GM12878 (cell line): ENCODE measurements around the gene OR7G3. TPM values are rescaled to one million over a fixed set of nuclear protein-coding genes. Genes with fewer than 3 reads are reported as not detected.

Experiments
- ATAC-seq: fragments of 200-7000 bp; cut with Tn5 transposase; 3 replicates; pipeline ENCODE4 v1.9.1; 2020; ENCODE audit warnings: mild to moderate bottlenecking, moderate library complexity
- BruUV-seq: library from RNA; stranded (reverse); fragments of 400-500 nt; replicated peaks from 2 replicates; lab custom pipeline; 2021; lab: Mats Ljungman, UMichigan
- CTCF ChIA-PET: fragments of 300-600 bp; sonication (Branson Sonifier 250); formaldehyde crosslinking; extraction: SDS; loops from one replicate; lab custom pipeline; 2021; ENCODE audit warnings: inconsistent platforms; lab: Yijun Ruan, JAX
- POLR2A ChIA-PET: fragments of 350-600 bp; formaldehyde crosslinking; extraction: SDS; loops from one replicate; lab custom pipeline; 2021; ENCODE audit warnings: inconsistent platforms; lab: Charles Lee
- RAD21 ChIA-PET: fragments of 300-600 bp; sonication (Branson Sonifier 250); formaldehyde crosslinking; loops from one replicate; lab custom pipeline; 2023; ENCODE audit warnings: antibody characterized with exemption; ENCODE audit not compliant: unreplicated experiment; lab: Charles Lee
- SMC1A ChIA-PET: fragments of 300-600 bp; sonication (Branson Sonifier 250); formaldehyde crosslinking; loops from one replicate; lab custom pipeline; 2023; ENCODE audit not compliant: unreplicated experiment, uncharacterized antibody; lab: Charles Lee
- DNase-seq: peaks from one replicate; pipeline ENCODE4 v3.0.0-alpha.2; 2011; ENCODE audit warnings: low read depth, low spot score
- FAIRE-seq: peaks from 3 replicates; lab custom pipeline; 2011; peaks lifted over from hg19 to GRCh38; lab: Jason Lieb, UNC
- H2AFZ ChIP-seq: 2 replicates; pipeline ENCODE4 v1.6.0; 2011; ENCODE audit warnings: low read depth, low read length, control low read depth; ENCODE audit not compliant: control insufficient read depth
- H3K27ac ChIP-seq: 2 replicates; pipeline ENCODE4 v1.5.1; 2011; ENCODE audit warnings: control low read depth; ENCODE audit not compliant: control insufficient read depth, insufficient read depth
- H3K27me3 ChIP-seq, 2 experiments: replicated peaks in 1 of 2; 2 replicates each; pipeline versions ENCODE4 v1.6.0 to v1.6.1; 2011; ENCODE audit warnings: low read length in 1 of 2; ENCODE audit not compliant: control insufficient read depth in 2 of 2, insufficient read depth in 2 of 2
- H3K36me3 ChIP-seq, 2 experiments: 2 replicates each; pipeline ENCODE4 v1.5.1; 2011; ENCODE audit warnings: low read length in 1 of 2; ENCODE audit not compliant: control insufficient read depth in 2 of 2, insufficient read depth in 2 of 2
- H3K4me1 ChIP-seq: 2 replicates; pipeline ENCODE4 v1.6.1; 2011; ENCODE audit warnings: mild to moderate bottlenecking, low read length, moderate library complexity, mixed read lengths; ENCODE audit not compliant: control insufficient read depth, insufficient read depth
- H3K4me2 ChIP-seq: 2 replicates; pipeline ENCODE4 v1.6.0; 2011; ENCODE audit warnings: control low read depth; ENCODE audit not compliant: control insufficient read depth, insufficient read depth
- H3K4me3 ChIP-seq: fragments of 200-600 bp; sonication (generic); 2 replicates; pipeline ENCODE4 v1.5.1; 2016
- H3K79me2 ChIP-seq: 2 replicates; pipeline ENCODE4 v1.6.0; 2011; ENCODE audit warnings: low read length; ENCODE audit not compliant: control insufficient read depth, insufficient read depth
- H3K9ac ChIP-seq: 2 replicates; pipeline ENCODE4 v1.8.0; 2011; ENCODE audit warnings: low read length, control low read depth, mixed read lengths; ENCODE audit not compliant: control insufficient read depth, insufficient read depth
- H3K9me3 ChIP-seq: replicated peaks from 3 replicates; pipeline ENCODE4 v1.5.1; 2011; ENCODE audit warnings: mild to moderate bottlenecking, low read length; ENCODE audit not compliant: control insufficient read depth, insufficient read depth
- H4K20me1 ChIP-seq: 2 replicates; pipeline ENCODE4 v1.6.0; 2011; ENCODE audit not compliant: control insufficient read depth, insufficient read depth
- ATF7 ChIP-seq: fragments of 450-650 bp; IDR thresholded peaks from 2 replicates; pipeline ENCODE4 v1.6.1; 2016; ENCODE audit warnings: low read depth, mild to moderate bottlenecking
- CBFB ChIP-seq: IDR thresholded peaks from 2 replicates; pipeline ENCODE4 v1.6.1; 2016; ENCODE audit warnings: antibody characterized with exemption, low read depth
- GATAD2B ChIP-seq: fragments of 450-650 bp; conservative IDR thresholded peaks from 2 replicates; pipeline ENCODE4 v1.6.1; 2017; ENCODE audit warnings: low read depth, mild to moderate bottlenecking, moderate library complexity
- IKZF1 ChIP-seq: fragments of 450-650 bp; conservative IDR thresholded peaks from 2 replicates; pipeline ENCODE4 v1.6.1; 2017; ENCODE audit warnings: antibody characterized with exemption, mild to moderate bottlenecking
- JUND ChIP-seq: IDR thresholded peaks from 2 replicates; pipeline ENCODE4 v1.6.1; 2012; ENCODE audit warnings: low read depth, mild to moderate bottlenecking, low read length, improper control_type of control experiment, moderate library complexity
- NR2C1 ChIP-seq: fragments of 450-650 bp; IDR thresholded peaks from 2 replicates; pipeline ENCODE4 v1.6.1; 2017; ENCODE audit warnings: antibody characterized with exemption, mild to moderate bottlenecking, moderate library complexity
- RFX5 ChIP-seq: IDR thresholded peaks from 2 replicates; pipeline ENCODE4 v1.6.1; 2011; ENCODE audit warnings: low read depth, low read length, improper control_type of control experiment
- STAT1 ChIP-seq: fragments of 450-650 bp; conservative IDR thresholded peaks from 2 replicates; pipeline ENCODE4 v1.6.1; 2014; ENCODE audit warnings: antibody characterized with exemption, mild to moderate bottlenecking
- ZSCAN29 ChIP-seq: fragments of 450-650 bp; IDR thresholded peaks from 2 replicates; pipeline ENCODE4 v1.6.1; 2017; ENCODE audit warnings: mild to moderate bottlenecking, moderate library complexity
- WGBS: methylation state at CpG from one replicate; pipeline ENCODE4 v1.1.6; 2016; ENCODE audit warnings: low lambda C conversion rate; ENCODE audit not compliant: insufficient replicate concordance, insufficient coverage; ENCODE audit errors: missing lambda C conversion rate; 5-methylcytosine and 5-hydroxymethylcytosine counted together
- in situ Hi-C: fragments of 300-500 bp; cut with MboI; formaldehyde crosslinking; loops from 9 replicates; pipeline ENCODE4 v1.14.3; 2018; ENCODE audit warnings: mixed read lengths
- intact Hi-C: fragments of 100-400 bp; cut with micrococcal nuclease; formaldehyde crosslinking; loops from one replicate; pipeline ENCODE4 v1.14.2; 2022; ENCODE audit not compliant: unreplicated experiment
- polyA plus RNA-seq, 11 experiments: library from polyadenylated mRNA; depleted of rRNA in 4 of 11; unstranded in 6 of 11; stranded (reverse) in 5 of 11; fragments of >200 nt; fragmentation: Nextera tagmentation in 4 of 11; fragmentation: Illumina TruSeq in 1 of 11; extraction: Ambion mirVana in 4 of 11; extraction: Trizol in 1 of 11; gene quantifications; 1 replicate in 1 of 11; 2 replicates in 10 of 11; pipeline versions ENCODE4 v1.2.1 to v1.2.3, GENCODE V29; 2011 to 2016; ENCODE audit warnings: inconsistent platforms in 2 of 11, missing spikeins in 2 of 11, low read depth in 1 of 11
- total RNA-seq, 4 experiments: library from RNA; depleted of rRNA in 3 of 4; stranded (reverse); fragments of >200 nt in 3 of 4; fragmentation: Illumina TruSeq in 1 of 4; extraction: Trizol in 1 of 4; gene quantifications; 2 replicates each; pipeline versions ENCODE4 v1.2.1 to v1.2.3, GENCODE V29; 2013 to 2021
- TF ChIP-seq, protein P1 (sequence below): fragments of 450-650 bp; IDR thresholded peaks from 2 replicates; pipeline ENCODE4 v1.6.1; 2018; ENCODE audit warnings: mild to moderate bottlenecking, low read depth, moderate library complexity; ENCODE audit not compliant: partially characterized antibody

The OR7G3 gene
- total and polyA plus RNA-seq, 10 of the 15 experiments (the other 5 are each of a cell fraction or from before 2014, with no cell fraction given), result not detected

- TF ChIP-seq, protein P1, sequence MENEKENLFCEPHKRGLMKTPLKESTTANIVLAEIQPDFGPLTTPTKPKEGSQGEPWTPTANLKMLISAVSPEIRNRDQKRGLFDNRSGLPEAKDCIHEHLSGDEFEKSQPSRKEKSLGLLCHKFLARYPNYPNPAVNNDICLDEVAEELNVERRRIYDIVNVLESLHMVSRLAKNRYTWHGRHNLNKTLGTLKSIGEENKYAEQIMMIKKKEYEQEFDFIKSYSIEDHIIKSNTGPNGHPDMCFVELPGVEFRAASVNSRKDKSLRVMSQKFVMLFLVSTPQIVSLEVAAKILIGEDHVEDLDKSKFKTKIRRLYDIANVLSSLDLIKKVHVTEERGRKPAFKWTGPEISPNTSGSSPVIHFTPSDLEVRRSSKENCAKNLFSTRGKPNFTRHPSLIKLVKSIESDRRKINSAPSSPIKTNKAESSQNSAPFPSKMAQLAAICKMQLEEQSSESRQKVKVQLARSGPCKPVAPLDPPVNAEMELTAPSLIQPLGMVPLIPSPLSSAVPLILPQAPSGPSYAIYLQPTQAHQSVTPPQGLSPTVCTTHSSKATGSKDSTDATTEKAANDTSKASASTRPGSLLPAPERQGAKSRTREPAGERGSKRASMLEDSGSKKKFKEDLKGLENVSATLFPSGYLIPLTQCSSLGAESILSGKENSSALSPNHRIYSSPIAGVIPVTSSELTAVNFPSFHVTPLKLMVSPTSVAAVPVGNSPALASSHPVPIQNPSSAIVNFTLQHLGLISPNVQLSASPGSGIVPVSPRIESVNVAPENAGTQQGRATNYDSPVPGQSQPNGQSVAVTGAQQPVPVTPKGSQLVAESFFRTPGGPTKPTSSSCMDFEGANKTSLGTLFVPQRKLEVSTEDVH, result no peak
- TF ChIP-seq STAT1 (peak; percentile 86; the same call in 1 of the 2 replicates), GATAD2B (peak; percentile 80), CBFB (peak; percentile 95), RFX5 (no peak), ZSCAN29 (no peak), IKZF1 (peak; percentile 82)
Observed at GRCh38 chr19:9140159-9140874, 13.6 kb upstream of the OR7G3 start, which contains the start of gene ZNF317 (continued).

- Histone ChIP-seq H3K27me3 (no peaks in the 10 kb centered on the region), H3K36me3 (no peaks in the 10 kb centered on the region; a peak in 1 of 4 replicates), H4K20me1 (no peaks in the 10 kb centered on the region), H3K4me3 (peak overlapping the region; percentile 97), H3K9ac (peak overlapping the region; percentile 99), H2AFZ (peak overlapping the region; percentile 100), H3K79me2 (peaks cover 35% of the 10 kb centered on the region), H3K4me1 (no peaks in the 10 kb centered on the region), H3K27ac (peak overlapping the region; percentile 94; the same call in 1 of the 2 replicates), H3K9me3 (peaks cover 5% of the 10 kb centered on the region), H3K4me2 (peak overlapping the region; percentile 99)
- ATAC-seq (peak; percentile 7), FAIRE-seq (peak; percentile 41), DNase-seq (no peak)
- ChIA-PET CTCF (no interaction called here), RAD21 (no interaction called here), POLR2A (no interaction called here), SMC1A (no interaction called here)
- in situ Hi-C loops, result loop anchor here (5.0 to 25.0 kb wide), 4 partner anchors 485 to 1098 kb away; partner anchors contain the start of genes S1PR2 and ZNF561
- 33% methylated on average over 8 of the region's 8 CpGs for WGBS
- intact Hi-C loops, result loop anchor here (10.0 kb wide), 1 partner anchor 165 kb away; the partner anchor contains the start of gene ZNF699
- TSS peak; percentile 79 for BruUV-seq
- no peak for TF ChIP-seq IKZF1
- no peak for TF ChIP-seq JUND
- peak; percentile 93 for TF ChIP-seq ATF7
- TF ChIP-seq NR2C1, result no peak
Observed at GRCh38 chr19:9139609-9140158, 12.9 kb upstream of the OR7G3 start.
